ENCODE results near the gene KLHL11.

GRCh38 chr17:41836550-41837196 lies 28.6 kb downstream of the KLHL11 start:
- TF ChIP-seq POLR2AphosphoS5 (IDR thresholded peaks at IDR 0.05; ENCODE audit: low read depth) (no peak), EZH2 (IDR thresholded peaks at IDR 0.05; ENCODE audit: low read depth, unreplicated experiment) (no peak), CTCF (conservative IDR thresholded peaks at IDR 0.05; ENCODE audit: low read depth in 2 of 2) (no peak), CREB1 (CRISPR knock-in tag; IDR thresholded peaks at IDR 0.05; ENCODE audit: low read depth) (no peak)
